K562 (cell line): ENCODE results near the gene PKD1L1. TPM values are rescaled to one million over a fixed set of nuclear protein-coding genes. Genes with fewer than 3 reads are reported as not detected.

Experiments
- CGGBP1 ChIP-seq: fragments of 250-450 bp; sonication (Bioruptor Pico); IDR thresholded peaks from 2 replicates; pipeline ENCODE4 v1.9.0; 2021; ENCODE audit warnings: mild to moderate bottlenecking
- GATA2 ChIP-seq: sonication (generic); formaldehyde crosslinking; IDR thresholded peaks from 2 replicates; pipeline ENCODE4 v1.4.0; 2020; ENCODE audit warnings: mild to moderate bottlenecking, missing genetic modification reagents
- MYC ChIP-seq, 2 experiments: fragments of 250-450 bp in 1 of 2; sonication (Bioruptor Pico) in 1 of 2; IDR thresholded peaks; 2 replicates each; pipeline versions ENCODE4 v1.5.1 to v1.6.1; 2012 to 2021; ENCODE audit warnings: low read depth in 2 of 2, borderline replicate concordance in 1 of 2, improper control_type of control experiment in 1 of 2, low read length in 1 of 2, mild to moderate bottlenecking in 1 of 2, moderate library complexity in 1 of 2
- NR1H2 ChIP-seq: sonication (generic); formaldehyde crosslinking; IDR thresholded peaks from 2 replicates; pipeline ENCODE4 v1.4.0; 2020; ENCODE audit warnings: mild to moderate bottlenecking, missing genetic modification reagents
- POLR3G ChIP-seq: IDR thresholded peaks from 2 replicates; pipeline ENCODE4 v1.6.1; 2011; ENCODE audit not compliant: insufficient read length, insufficient replicate concordance; ENCODE audit errors: extremely low read depth
- PYGO2 ChIP-seq: fragments of 450-650 bp; IDR thresholded peaks from 2 replicates; pipeline ENCODE4 v1.6.1; 2016; ENCODE audit warnings: mild to moderate bottlenecking, missing genetic modification characterization, moderate library complexity, missing compliant biosample characterization
- STAT5A ChIP-seq: IDR thresholded peaks from 2 replicates; pipeline ENCODE4 v1.6.1; 2012; ENCODE audit warnings: low read length, inconsistent platforms, borderline replicate concordance
- ZBTB8A ChIP-seq: fragments of 450-650 bp; IDR thresholded peaks from 2 replicates; pipeline ENCODE4 v1.6.1; 2018; ENCODE audit warnings: mild to moderate bottlenecking, moderate library complexity; ENCODE audit not compliant: partially characterized antibody
- ZNF232 ChIP-seq: sonication (generic); formaldehyde crosslinking; IDR thresholded peaks from 2 replicates; pipeline ENCODE4 v1.8.0; 2022; ENCODE audit warnings: mild to moderate bottlenecking, missing genetic modification reagents
- polyA plus RNA-seq, 8 experiments: library from polyadenylated mRNA; depleted of rRNA in 4 of 8; stranded (reverse) in 5 of 8; unstranded in 3 of 8; fragments of >200 nt; fragmentation: Nextera tagmentation in 2 of 8; fragmentation: Illumina TruSeq in 1 of 8; extraction: Ambion mirVana in 2 of 8; extraction: Trizol in 1 of 8; gene quantifications; 2 replicates each; pipeline versions ENCODE4 v1.2.1 to v1.2.3, GENCODE V29; 2011 to 2014; ENCODE audit warnings: inconsistent platforms in 1 of 8, missing spikeins in 1 of 8
- total RNA-seq, 7 experiments: library from RNA; depleted of rRNA in 6 of 7; stranded (reverse); fragments of >200 nt in 6 of 7; fragmentation: Illumina TruSeq in 2 of 7; extraction: Trizol in 2 of 7; gene quantifications; 2 replicates each; pipeline versions ENCODE4 v1.2.1 to v1.2.3, GENCODE V29; 2011 to 2021; ENCODE audit warnings: low replicate concordance in 1 of 7
- TF ChIP-seq, protein P1 (sequence below): IDR thresholded peaks from 2 replicates; pipeline ENCODE4 v1.6.1; 2011; ENCODE audit not compliant: insufficient read length; ENCODE audit errors: extremely low read depth
- TF ChIP-seq, protein P2 (sequence below): sonication (generic); formaldehyde crosslinking; IDR thresholded peaks from 2 replicates; pipeline ENCODE4 v1.8.0; 2022; ENCODE audit warnings: mild to moderate bottlenecking, missing genetic modification reagents
- TF ChIP-seq, protein P3 (sequence below): sonication (generic); IDR thresholded peaks from 2 replicates; pipeline ENCODE4 v1.6.1; 2016

The PKD1L1 gene
- total and polyA plus RNA-seq, 9 of the 15 experiments (the other 6 are each of a cell fraction or from before 2014, with no cell fraction given) = 0.01 to 0.02 TPM; not detected in 7

DNA sequence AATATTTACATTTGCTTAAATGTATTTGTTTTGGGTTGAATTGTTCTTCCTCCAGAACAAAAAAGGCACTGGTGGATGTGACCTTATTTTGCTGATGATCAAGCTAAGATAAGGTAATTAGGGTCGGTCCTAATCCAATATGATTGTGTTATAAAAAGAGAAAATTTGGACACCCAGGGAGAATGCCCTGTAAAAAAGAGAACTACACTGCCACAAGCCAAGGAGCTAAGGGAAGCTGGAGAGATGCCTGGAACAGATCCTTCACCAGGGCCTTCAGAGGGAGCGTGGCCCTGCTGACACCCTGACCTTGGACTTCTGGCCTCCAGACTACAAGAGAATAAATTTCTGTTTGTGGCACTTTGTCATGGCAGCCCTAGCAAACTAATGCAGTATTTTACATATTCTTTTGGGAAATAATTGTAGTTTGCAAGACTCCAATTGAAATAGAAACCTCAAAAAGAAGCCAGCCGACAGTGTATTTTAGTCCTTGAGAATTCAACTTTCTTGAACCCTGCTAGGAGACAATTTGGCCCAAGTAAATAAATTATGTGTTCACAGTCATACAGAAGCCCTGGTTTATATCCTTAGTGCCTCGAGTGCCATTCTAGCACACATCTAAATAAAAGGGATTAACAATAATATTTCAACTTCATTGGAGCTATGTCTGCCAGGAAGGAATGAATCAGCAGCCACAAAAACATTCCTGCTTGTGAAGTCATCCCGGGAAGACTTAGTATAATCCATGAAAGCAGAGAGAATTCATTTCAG lies 164.6 kb downstream of the PKD1L1 start (continued):
- no peak for TF ChIP-seq MYC (IDR thresholded peaks at IDR 0.05; ENCODE audit: low read depth, low read length)
- no peak for TF ChIP-seq MYC (CRISPR knock-in tag; IDR thresholded peaks at IDR 0.05; ENCODE audit: borderline replicate concordance, low read depth)
- TF ChIP-seq GATA2 (CRISPR knock-in tag) = no peak
- TF ChIP-seq STAT5A = no peak
- TF ChIP-seq, protein P1, sequence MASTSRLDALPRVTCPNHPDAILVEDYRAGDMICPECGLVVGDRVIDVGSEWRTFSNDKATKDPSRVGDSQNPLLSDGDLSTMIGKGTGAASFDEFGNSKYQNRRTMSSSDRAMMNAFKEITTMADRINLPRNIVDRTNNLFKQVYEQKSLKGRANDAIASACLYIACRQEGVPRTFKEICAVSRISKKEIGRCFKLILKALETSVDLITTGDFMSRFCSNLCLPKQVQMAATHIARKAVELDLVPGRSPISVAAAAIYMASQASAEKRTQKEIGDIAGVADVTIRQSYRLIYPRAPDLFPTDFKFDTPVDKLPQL = no peak
- TF ChIP-seq ZNF232 (CRISPR knock-in tag) = no peak
- no peak for TF ChIP-seq POLR3G
- TF ChIP-seq ZBTB8A = no peak
- TF ChIP-seq CGGBP1 = no peak
- TF ChIP-seq, protein P2, sequence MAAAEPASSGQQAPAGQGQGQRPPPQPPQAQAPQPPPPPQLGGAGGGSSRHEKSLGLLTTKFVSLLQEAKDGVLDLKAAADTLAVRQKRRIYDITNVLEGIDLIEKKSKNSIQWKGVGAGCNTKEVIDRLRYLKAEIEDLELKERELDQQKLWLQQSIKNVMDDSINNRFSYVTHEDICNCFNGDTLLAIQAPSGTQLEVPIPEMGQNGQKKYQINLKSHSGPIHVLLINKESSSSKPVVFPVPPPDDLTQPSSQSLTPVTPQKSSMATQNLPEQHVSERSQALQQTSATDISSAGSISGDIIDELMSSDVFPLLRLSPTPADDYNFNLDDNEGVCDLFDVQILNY = no peak
- TF ChIP-seq NR1H2 (CRISPR knock-in tag) = no peak
- TF ChIP-seq, protein P3, sequence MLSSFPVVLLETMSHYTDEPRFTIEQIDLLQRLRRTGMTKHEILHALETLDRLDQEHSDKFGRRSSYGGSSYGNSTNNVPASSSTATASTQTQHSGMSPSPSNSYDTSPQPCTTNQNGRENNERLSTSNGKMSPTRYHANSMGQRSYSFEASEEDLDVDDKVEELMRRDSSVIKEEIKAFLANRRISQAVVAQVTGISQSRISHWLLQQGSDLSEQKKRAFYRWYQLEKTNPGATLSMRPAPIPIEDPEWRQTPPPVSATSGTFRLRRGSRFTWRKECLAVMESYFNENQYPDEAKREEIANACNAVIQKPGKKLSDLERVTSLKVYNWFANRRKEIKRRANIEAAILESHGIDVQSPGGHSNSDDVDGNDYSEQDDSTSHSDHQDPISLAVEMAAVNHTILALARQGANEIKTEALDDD = no peak
- no peak for TF ChIP-seq PYGO2 (tag)
